GM23338 (cell line): ENCODE measurements around the gene FIBP. TPM values are rescaled to one million over a fixed set of nuclear protein-coding genes. Genes with fewer than 3 reads are reported as not detected.

Experiments used
- ATAC-seq: fragments of 200-7000 bp; cut with Tn5 transposase; 3 replicates; pipeline ENCODE4 v1.9.1; 2020
- DNase-seq: peaks from one replicate; pipeline ENCODE4 v3.0.0-alpha.2; 2015; ENCODE audit warnings: low spot score
- H2AFZ ChIP-seq: fragments of 200-600 bp; sonication (generic); 2 replicates; pipeline ENCODE4 v1.8.0; 2016; ENCODE audit warnings: antibody characterized with exemption, mild to moderate bottlenecking, moderate library complexity
- H3F3A ChIP-seq: fragments of 200-600 bp; sonication (generic); replicated peaks from 2 replicates; pipeline ENCODE4 v1.8.0; 2017; ENCODE audit warnings: antibody characterized with exemption, mixed run types, low read depth
- H3K27ac ChIP-seq: fragments of 200-600 bp; sonication (generic); 2 replicates; pipeline ENCODE4 v1.6.1; 2016; ENCODE audit warnings: low read depth
- H3K27me3 ChIP-seq: fragments of 200-600 bp; sonication (generic); 2 replicates; pipeline ENCODE4 v1.8.0; 2016; ENCODE audit warnings: mild to moderate bottlenecking, mixed run types, moderate library complexity; ENCODE audit not compliant: insufficient read depth
- H3K36me3 ChIP-seq: fragments of 200-600 bp; sonication (generic); 2 replicates; pipeline ENCODE4 v1.8.0; 2016; ENCODE audit warnings: mild to moderate bottlenecking; ENCODE audit not compliant: insufficient read depth
- H3K4me1 ChIP-seq: fragments of 200-600 bp; sonication (generic); 2 replicates; pipeline ENCODE4 v1.8.0; 2016; ENCODE audit warnings: mild to moderate bottlenecking, moderate library complexity; ENCODE audit not compliant: insufficient read depth
- H3K4me2 ChIP-seq: fragments of 200-600 bp; sonication (generic); 2 replicates; pipeline ENCODE4 v1.7.1; 2017; ENCODE audit warnings: mixed run types
- H3K4me3 ChIP-seq: fragments of 200-600 bp; sonication (generic); 2 replicates; pipeline ENCODE4 v1.6.1; 2016; ENCODE audit warnings: mixed run types
- H3K79me2 ChIP-seq: fragments of 200-600 bp; sonication (generic); replicated peaks from 2 replicates; pipeline ENCODE4 v1.8.0; 2017; ENCODE audit warnings: mild to moderate bottlenecking; ENCODE audit not compliant: insufficient read depth
- H3K9me2 ChIP-seq: fragments of 200-600 bp; sonication (generic); 2 replicates; pipeline ENCODE4 v1.8.0; 2017; ENCODE audit not compliant: insufficient read depth
- H4K20me1 ChIP-seq: fragments of 200-600 bp; sonication (generic); replicated peaks from 2 replicates; pipeline ENCODE4 v1.8.0; 2017; ENCODE audit warnings: mild to moderate bottlenecking; ENCODE audit not compliant: insufficient read depth
- H3K27ac Mint-ChIP-seq: 2 replicates; pipeline ENCODE4 v1.8.0; 2020; ENCODE audit warnings: inconsistent platforms, mild to moderate bottlenecking, moderate library complexity, mixed read lengths
- H3K27me3 Mint-ChIP-seq: 3 replicates; pipeline ENCODE4 v1.8.0; 2022; ENCODE audit warnings: low read depth, mild to moderate bottlenecking, moderate library complexity, mixed read lengths, inconsistent platforms; ENCODE audit not compliant: insufficient read depth, poor library complexity
- H3K36me3 Mint-ChIP-seq: 3 replicates; pipeline ENCODE4 v1.8.0; 2021; ENCODE audit warnings: low read depth, mild to moderate bottlenecking, inconsistent platforms, moderate library complexity, mixed read lengths
- H3K4me1 Mint-ChIP-seq: 3 replicates; pipeline ENCODE4 v1.8.0; 2020; ENCODE audit warnings: mild to moderate bottlenecking, inconsistent platforms, mixed read lengths
- H3K4me3 Mint-ChIP-seq: 3 replicates; pipeline ENCODE4 v1.8.0; 2021; ENCODE audit warnings: moderate library complexity, mild to moderate bottlenecking, inconsistent platforms, mixed read lengths
- H3K9me3 Mint-ChIP-seq: 3 replicates; pipeline ENCODE4 v1.8.0; 2020; ENCODE audit warnings: moderate library complexity, mild to moderate bottlenecking, inconsistent platforms, mixed read lengths
- EZH2phosphoT487 ChIP-seq: fragments of 200-600 bp; sonication (generic); IDR thresholded peaks from one replicate; pipeline ENCODE4 v1.8.1; 2018; ENCODE audit warnings: antibody characterized with exemption; ENCODE audit not compliant: unreplicated experiment
- JUNB ChIP-seq: IDR thresholded peaks from one replicate; pipeline ENCODE4 v1.6.1; 2016; ENCODE audit warnings: antibody characterized with exemption; ENCODE audit not compliant: unreplicated experiment
- NANOG ChIP-seq: IDR thresholded peaks from 2 replicates; pipeline ENCODE4 v1.6.1; 2016; ENCODE audit warnings: antibody characterized with exemption, borderline replicate concordance
- POLR2AphosphoS5 ChIP-seq: IDR thresholded peaks from 2 replicates; pipeline ENCODE4 v1.6.1; 2016; ENCODE audit warnings: antibody characterized with exemption, low read depth
- ZNF331 ChIP-seq: fragments of 250-450 bp; sonication (Bioruptor Pico); IDR thresholded peaks from 2 replicates; pipeline ENCODE4 v1.5.0; 2020; ENCODE audit warnings: low read depth, mild to moderate bottlenecking, moderate library complexity
- polyA plus RNA-seq: library from polyadenylated mRNA; unstranded; fragments of >200 nt; fragmentation: Nextera tagmentation; extraction: Ambion mirVana; gene quantifications from 2 replicates; pipeline ENCODE4 v1.2.1, GENCODE V29; 2016
- total RNA-seq: library from RNA; depleted of rRNA; stranded (reverse); fragments of >200 nt; shearing (Covaris generic); gene quantifications from 2 replicates; pipeline ENCODE4 v1.2.3, GENCODE V29; 2014
- TF ChIP-seq, protein P1 (sequence below): fragments of 250-450 bp; sonication (Bioruptor Pico); IDR thresholded peaks from 2 replicates; pipeline ENCODE4 v1.5.0; 2020; ENCODE audit warnings: mild to moderate bottlenecking, moderate library complexity
- TF ChIP-seq, protein P2 (sequence below), 2 experiments: fragments of 200-600 bp in 1 of 2; sonication (generic) in 1 of 2; conservative IDR thresholded peaks; 2 replicates each; pipeline versions ENCODE4 v1.5.1 to v1.6.1; 2016 to 2017; ENCODE audit warnings: antibody characterized with exemption in 2 of 2, low read depth in 2 of 2, mild to moderate bottlenecking in 2 of 2, moderate library complexity in 1 of 2

The FIBP gene
- total and polyA plus RNA-seq, 2 experiments from 2014 or later: 79.0 to 102 TPM

DNA sequence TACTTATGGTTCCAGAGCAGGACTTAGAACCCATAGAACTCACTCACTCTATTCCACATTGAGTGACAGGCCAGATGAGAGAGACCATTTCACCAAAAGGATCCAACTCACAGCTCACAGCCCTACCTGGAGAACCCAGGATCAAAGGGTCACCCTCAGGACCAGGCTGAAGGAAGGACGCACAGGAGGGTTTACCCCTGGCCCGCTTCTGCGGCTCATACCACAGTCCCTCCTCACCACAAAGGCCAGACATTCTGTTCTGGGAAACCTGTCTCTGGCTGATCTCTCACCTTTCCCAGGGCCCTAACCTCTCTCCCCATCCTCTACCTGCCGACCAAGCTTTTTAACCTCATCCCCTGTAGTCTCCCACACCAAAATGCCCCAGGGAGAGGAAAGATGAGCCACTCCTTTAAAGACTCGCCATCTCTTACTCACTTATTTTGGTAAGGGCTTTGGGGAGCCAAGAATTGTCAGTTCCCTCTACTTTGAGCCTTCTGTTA, 7.3 kb upstream of the FIBP start (continued):
- TF ChIP-seq, protein P1, sequence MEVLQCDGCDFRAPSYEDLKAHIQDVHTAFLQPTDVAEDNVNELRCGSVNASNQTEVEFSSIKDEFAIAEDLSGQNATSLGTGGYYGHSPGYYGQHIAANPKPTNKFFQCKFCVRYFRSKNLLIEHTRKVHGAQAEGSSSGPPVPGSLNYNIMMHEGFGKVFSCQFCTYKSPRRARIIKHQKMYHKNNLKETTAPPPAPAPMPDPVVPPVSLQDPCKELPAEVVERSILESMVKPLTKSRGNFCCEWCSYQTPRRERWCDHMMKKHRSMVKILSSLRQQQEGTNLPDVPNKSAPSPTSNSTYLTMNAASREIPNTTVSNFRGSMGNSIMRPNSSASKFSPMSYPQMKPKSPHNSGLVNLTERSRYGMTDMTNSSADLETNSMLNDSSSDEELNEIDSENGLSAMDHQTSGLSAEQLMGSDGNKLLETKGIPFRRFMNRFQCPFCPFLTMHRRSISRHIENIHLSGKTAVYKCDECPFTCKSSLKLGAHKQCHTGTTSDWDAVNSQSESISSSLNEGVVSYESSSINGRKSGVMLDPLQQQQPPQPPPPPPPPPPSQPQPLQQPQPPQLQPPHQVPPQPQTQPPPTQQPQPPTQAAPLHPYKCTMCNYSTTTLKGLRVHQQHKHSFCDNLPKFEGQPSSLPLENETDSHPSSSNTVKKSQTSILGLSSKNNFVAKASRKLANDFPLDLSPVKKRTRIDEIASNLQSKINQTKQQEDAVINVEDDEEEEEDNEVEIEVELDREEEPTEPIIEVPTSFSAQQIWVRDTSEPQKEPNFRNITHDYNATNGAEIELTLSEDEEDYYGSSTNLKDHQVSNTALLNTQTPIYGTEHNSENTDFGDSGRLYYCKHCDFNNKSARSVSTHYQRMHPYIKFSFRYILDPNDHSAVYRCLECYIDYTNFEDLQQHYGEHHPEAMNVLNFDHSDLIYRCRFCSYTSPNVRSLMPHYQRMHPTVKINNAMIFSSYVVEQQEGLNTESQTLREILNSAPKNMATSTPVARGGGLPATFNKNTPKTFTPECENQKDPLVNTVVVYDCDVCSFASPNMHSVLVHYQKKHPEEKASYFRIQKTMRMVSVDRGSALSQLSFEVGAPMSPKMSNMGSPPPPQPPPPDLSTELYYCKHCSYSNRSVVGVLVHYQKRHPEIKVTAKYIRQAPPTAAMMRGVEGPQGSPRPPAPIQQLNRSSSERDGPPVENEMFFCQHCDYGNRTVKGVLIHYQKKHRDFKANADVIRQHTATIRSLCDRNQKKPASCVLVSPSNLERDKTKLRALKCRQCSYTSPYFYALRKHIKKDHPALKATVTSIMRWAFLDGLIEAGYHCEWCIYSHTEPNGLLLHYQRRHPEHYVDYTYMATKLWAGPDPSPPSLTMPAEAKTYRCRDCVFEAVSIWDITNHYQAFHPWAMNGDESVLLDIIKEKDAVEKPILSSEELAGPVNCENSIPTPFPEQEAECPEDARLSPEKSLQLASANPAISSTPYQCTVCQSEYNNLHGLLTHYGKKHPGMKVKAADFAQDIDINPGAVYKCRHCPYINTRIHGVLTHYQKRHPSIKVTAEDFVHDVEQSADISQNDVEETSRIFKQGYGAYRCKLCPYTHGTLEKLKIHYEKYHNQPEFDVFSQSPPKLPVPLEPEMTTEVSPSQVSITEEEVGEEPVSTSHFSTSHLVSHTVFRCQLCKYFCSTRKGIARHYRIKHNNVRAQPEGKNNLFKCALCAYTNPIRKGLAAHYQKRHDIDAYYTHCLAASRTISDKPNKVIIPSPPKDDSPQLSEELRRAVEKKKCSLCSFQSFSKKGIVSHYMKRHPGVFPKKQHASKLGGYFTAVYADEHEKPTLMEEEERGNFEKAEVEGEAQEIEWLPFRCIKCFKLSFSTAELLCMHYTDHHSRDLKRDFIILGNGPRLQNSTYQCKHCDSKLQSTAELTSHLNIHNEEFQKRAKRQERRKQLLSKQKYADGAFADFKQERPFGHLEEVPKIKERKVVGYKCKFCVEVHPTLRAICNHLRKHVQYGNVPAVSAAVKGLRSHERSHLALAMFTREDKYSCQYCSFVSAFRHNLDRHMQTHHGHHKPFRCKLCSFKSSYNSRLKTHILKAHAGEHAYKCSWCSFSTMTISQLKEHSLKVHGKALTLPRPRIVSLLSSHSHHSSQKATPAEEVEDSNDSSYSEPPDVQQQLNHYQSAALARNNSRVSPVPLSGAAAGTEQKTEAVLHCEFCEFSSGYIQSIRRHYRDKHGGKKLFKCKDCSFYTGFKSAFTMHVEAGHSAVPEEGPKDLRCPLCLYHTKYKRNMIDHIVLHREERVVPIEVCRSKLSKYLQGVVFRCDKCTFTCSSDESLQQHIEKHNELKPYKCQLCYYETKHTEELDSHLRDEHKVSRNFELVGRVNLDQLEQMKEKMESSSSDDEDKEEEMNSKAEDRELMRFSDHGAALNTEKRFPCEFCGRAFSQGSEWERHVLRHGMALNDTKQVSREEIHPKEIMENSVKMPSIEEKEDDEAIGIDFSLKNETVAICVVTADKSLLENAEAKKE: no peak
- TF ChIP-seq JUNB (no peak), EZH2phosphoT487 (no peak), ZNF331 (CRISPR knock-in tag) (no peak), POLR2AphosphoS5 (no peak), NANOG (no peak)

DNA sequence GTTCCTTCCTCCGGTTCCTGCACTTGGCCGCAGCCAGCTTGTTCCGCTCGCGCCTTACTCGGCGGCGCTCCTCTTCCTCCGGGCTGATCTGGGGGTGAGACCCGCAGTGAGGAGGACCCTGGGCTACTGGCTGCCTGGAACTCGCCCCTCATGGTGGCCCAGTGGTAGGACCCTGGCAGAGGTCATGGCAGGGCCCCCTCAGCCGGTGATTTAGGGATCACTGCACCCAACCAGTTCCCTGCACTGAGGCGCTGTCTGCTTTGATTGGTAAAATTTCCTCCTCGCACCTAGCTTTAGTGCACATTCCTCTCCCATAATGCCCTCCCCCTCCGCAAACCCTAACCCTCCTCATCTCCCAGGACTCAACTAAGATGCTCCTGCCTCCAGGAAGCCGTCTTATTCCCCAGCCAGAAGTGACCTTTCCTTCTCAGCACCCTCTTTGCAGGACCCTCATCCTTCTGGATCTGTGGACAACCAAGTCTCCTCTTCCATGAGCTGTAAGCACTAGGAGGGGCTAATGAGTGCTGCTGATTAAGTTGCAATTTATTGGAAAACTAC, 5.8 kb upstream of the FIBP start:
- peaks cover 9% of the 10 kb centered on the region for H3K36me3 Mint-ChIP-seq
- TF ChIP-seq ZNF331 (CRISPR knock-in tag): no peak
- TF ChIP-seq, protein P2, sequence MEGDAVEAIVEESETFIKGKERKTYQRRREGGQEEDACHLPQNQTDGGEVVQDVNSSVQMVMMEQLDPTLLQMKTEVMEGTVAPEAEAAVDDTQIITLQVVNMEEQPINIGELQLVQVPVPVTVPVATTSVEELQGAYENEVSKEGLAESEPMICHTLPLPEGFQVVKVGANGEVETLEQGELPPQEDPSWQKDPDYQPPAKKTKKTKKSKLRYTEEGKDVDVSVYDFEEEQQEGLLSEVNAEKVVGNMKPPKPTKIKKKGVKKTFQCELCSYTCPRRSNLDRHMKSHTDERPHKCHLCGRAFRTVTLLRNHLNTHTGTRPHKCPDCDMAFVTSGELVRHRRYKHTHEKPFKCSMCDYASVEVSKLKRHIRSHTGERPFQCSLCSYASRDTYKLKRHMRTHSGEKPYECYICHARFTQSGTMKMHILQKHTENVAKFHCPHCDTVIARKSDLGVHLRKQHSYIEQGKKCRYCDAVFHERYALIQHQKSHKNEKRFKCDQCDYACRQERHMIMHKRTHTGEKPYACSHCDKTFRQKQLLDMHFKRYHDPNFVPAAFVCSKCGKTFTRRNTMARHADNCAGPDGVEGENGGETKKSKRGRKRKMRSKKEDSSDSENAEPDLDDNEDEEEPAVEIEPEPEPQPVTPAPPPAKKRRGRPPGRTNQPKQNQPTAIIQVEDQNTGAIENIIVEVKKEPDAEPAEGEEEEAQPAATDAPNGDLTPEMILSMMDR (conservative IDR thresholded peaks at IDR 0.05; ENCODE audit: low read depth in 2 of 2): 0 out of 4 replicates have a peak, but pooled peaks of 1 of the 2 experiments have one; percentile 3
- Histone ChIP-seq H4K20me1 (peaks cover 7% of the 10 kb centered on the region), H3F3A (peaks cover 25% of the 10 kb centered on the region), H3K4me1 (peaks cover 30% of the 10 kb centered on the region), H3K4me3 (no peak overlapping the region), H2AFZ (no peak overlapping the region), H3K9me2 (no peaks in the 10 kb centered on the region), H3K27ac (no peak overlapping the region), H3K36me3 (no peaks in the 10 kb centered on the region), H3K79me2 (peaks cover 4% of the 10 kb centered on the region), H3K27me3 (peaks cover 36% of the 10 kb centered on the region), H3K4me2 (no peak overlapping the region)
- H3K9me3 Mint-ChIP-seq: peaks cover 2% of the 10 kb centered on the region; the same call in 1 of the 3 replicates
- DNase-seq (no peak), ATAC-seq (no peak)
- H3K27me3 Mint-ChIP-seq: peaks cover 47% of the 10 kb centered on the region
- H3K4me3 Mint-ChIP-seq: peak overlapping the region; percentile 38; the same call in 1 of the 3 replicates
- H3K4me1 Mint-ChIP-seq: peaks cover 34% of the 10 kb centered on the region
- no peak overlapping the region for H3K27ac Mint-ChIP-seq
